ENCODE measurements around the gene RAP1GAP. TPM values are rescaled to one million over a fixed set of nuclear protein-coding genes. Genes with fewer than 3 reads are reported as not detected.
"Not testable (repeated sequence)": the region's sequence is repeated elsewhere in the genome, so short reads cannot be mapped to it uniquely, and the experiment has no call there.

Gene RAP1GAP
- total RNA-seq, 4 donors from 2014 or later = 0.46 to 0.75 TPM; not detected in 2

- in situ Hi-C loops (cut with MboI; ENCODE audit: low sequenced_read_pairs in 4 of 4) = no loop called here
- Histone ChIP-seq H3K36me3 (no peaks in the 10 kb centered on the region), H3K27me3 (peaks cover 0 to 22% (median 14%) of the 10 kb centered on the region in 3 donors), H3K4me3 (no peak overlapping the region), H3K4me1 (peaks cover 0 to 4% of the 10 kb centered on the region in 2 donors), H3K27ac (no peak overlapping the region), H3K9me3 (no peaks in the 10 kb centered on the region)
- DNase-seq = no peak
- TF ChIP-seq CTCF (IDR thresholded peaks at IDR 0.05 in 4 of 5, conservative IDR thresholded peaks at IDR 0.05 in 1 of 5) = no peak
- TF ChIP-seq POLR2A (IDR thresholded peaks at IDR 0.05) = no peak
- no peak for ATAC-seq
- intact Hi-C loops (cut with DNase I; ENCODE audit: low total_unique reads) = no loop called here
Measured at GRCh38 chr1:21633992-21634805, 35.0 kb downstream of the RAP1GAP start.

- intact Hi-C loops (cut with DNase I; ENCODE audit: low total_unique reads) = no loop called here
- H3K4me3 ChIP-seq = no peak overlapping the region
- no peaks in the 10 kb centered on the region for H3K36me3 ChIP-seq
- no peaks in the 10 kb centered on the region for H3K9me3 ChIP-seq
- H3K27ac ChIP-seq = no peak overlapping the region
- H3K27me3 ChIP-seq = peaks cover 0 to 24% (median 14%) of the 10 kb centered on the region in 3 donors
- DNase-seq (no peak), ATAC-seq (no peak)
- in situ Hi-C loops (cut with MboI; ENCODE audit: low sequenced_read_pairs in 4 of 4) = no loop called here
- no peaks in the 10 kb centered on the region for H3K4me1 ChIP-seq
- no peak for TF ChIP-seq POLR2A (IDR thresholded peaks at IDR 0.05)
- no peak for TF ChIP-seq CTCF (IDR thresholded peaks at IDR 0.05 in 4 of 5, conservative IDR thresholded peaks at IDR 0.05 in 1 of 5)
Measured at GRCh38 chr1:21633141-21633755, 35.9 kb downstream of the RAP1GAP start.

- intact Hi-C loops (cut with DNase I; ENCODE audit: low total_unique reads) = no loop called here
- Histone ChIP-seq H3K4me1 (no peaks in the 10 kb centered on the region), H3K4me3 (no peak overlapping the region), H3K27ac (no peak overlapping the region), H3K36me3 (no peaks in the 10 kb centered on the region), H3K27me3 (peaks cover 0 to 29% (median 14%) of the 10 kb centered on the region in 3 donors), H3K9me3 (no peaks in the 10 kb centered on the region)
- in situ Hi-C loops (cut with MboI; ENCODE audit: low sequenced_read_pairs in 4 of 4) = no loop called here
- DNase-seq = no peak
- TF ChIP-seq CTCF (IDR thresholded peaks at IDR 0.05 in 4 of 5, conservative IDR thresholded peaks at IDR 0.05 in 1 of 5) (no peak), POLR2A (IDR thresholded peaks at IDR 0.05) (no peak)
- ATAC-seq = no peak
Measured at GRCh38 chr1:21631944-21632887, 36.9 kb downstream of the RAP1GAP start.

DNA sequence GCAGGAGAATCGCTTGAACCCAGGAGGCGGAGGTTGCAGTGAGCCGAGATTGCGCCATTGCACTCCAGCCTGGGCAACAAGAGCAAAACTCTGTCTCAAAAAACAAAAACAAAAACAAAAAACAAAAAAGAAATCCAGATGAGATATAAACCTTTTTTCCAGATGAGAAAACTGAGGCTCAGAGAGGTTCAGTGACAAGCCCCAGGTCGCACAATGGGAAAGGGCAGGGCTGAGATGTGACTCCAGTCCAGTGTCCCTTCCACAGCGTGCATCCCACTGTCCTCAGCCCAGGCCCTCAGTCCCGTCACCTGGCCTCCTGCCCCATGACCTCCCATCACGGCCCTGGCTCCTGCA is 37.6 kb downstream of the RAP1GAP start:
- H3K4me1 ChIP-seq; ATAC-seq; H3K27ac ChIP-seq; intact Hi-C loops (cut with DNase I; ENCODE audit: low total_unique reads); H3K36me3 ChIP-seq; H3K4me3 ChIP-seq; in situ Hi-C loops (cut with MboI; ENCODE audit: low sequenced_read_pairs in 4 of 4); DNase-seq; H3K9me3 ChIP-seq: not testable (repeated sequence)
- H3K27me3 ChIP-seq = peaks cover 0 to 29% (median 14%) of the 10 kb centered on the region in 3 donors

Data from gastrocnemius medialis (tissue), 4 donors.